GM06990 (cell line): ENCODE results near the gene KIF5A.

ENCODE experiments used
- DNase-seq: peaks from one replicate; pipeline ENCODE4 v3.0.0-alpha.2; 2011; ENCODE audit not compliant: insufficient read length; ENCODE audit errors: extremely low read depth
- H3K27me3 ChIP-seq: replicated peaks from 2 replicates; pipeline ENCODE4 v1.6.0; 2011; ENCODE audit warnings: low read length; ENCODE audit not compliant: control insufficient read depth, insufficient read depth
- H3K36me3 ChIP-seq: 2 replicates; pipeline ENCODE4 v1.5.1; 2011; ENCODE audit warnings: low read length; ENCODE audit not compliant: control insufficient read depth, insufficient read depth
- H3K4me3 ChIP-seq: replicated peaks from 2 replicates; pipeline ENCODE4 v1.5.1; 2011; ENCODE audit warnings: low read depth, mild to moderate bottlenecking, control low read depth, low read length
- TF ChIP-seq, protein P1 (sequence below): IDR thresholded peaks from 2 replicates; pipeline ENCODE4 v1.5.1; 2011; ENCODE audit warnings: low read length, control low read depth, mild to moderate bottlenecking, inconsistent platforms; ENCODE audit not compliant: insufficient read depth, poor library complexity, severe bottlenecking

Gene KIF5A

DNA sequence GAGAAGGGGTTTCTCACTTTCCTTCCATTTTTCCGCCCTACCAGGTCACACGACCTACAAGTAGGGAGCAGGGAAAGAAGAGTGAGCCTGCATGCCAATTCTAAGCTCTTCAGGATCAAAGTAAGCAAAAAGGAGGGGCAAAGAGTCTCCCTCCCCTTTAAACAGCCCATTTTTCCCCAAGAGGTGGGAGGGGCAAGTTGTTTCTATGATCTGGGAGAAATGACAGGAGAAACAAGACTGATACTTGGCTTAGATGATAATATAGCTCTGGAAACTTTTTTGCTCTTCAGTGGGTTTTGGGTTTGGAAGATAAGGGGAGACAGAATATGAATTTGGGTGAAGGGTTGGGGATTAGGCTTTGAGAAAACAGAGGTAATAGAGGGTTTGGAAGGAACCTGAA, 56.6 kb downstream of the KIF5A start:
- H3K4me3 ChIP-seq: no peak overlapping the region
- no peak for DNase-seq
- TF ChIP-seq, protein P1, sequence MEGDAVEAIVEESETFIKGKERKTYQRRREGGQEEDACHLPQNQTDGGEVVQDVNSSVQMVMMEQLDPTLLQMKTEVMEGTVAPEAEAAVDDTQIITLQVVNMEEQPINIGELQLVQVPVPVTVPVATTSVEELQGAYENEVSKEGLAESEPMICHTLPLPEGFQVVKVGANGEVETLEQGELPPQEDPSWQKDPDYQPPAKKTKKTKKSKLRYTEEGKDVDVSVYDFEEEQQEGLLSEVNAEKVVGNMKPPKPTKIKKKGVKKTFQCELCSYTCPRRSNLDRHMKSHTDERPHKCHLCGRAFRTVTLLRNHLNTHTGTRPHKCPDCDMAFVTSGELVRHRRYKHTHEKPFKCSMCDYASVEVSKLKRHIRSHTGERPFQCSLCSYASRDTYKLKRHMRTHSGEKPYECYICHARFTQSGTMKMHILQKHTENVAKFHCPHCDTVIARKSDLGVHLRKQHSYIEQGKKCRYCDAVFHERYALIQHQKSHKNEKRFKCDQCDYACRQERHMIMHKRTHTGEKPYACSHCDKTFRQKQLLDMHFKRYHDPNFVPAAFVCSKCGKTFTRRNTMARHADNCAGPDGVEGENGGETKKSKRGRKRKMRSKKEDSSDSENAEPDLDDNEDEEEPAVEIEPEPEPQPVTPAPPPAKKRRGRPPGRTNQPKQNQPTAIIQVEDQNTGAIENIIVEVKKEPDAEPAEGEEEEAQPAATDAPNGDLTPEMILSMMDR: no peak
- peaks cover 7% of the 10 kb centered on the region for H3K36me3 ChIP-seq
- no peaks in the 10 kb centered on the region for H3K27me3 ChIP-seq

DNA sequence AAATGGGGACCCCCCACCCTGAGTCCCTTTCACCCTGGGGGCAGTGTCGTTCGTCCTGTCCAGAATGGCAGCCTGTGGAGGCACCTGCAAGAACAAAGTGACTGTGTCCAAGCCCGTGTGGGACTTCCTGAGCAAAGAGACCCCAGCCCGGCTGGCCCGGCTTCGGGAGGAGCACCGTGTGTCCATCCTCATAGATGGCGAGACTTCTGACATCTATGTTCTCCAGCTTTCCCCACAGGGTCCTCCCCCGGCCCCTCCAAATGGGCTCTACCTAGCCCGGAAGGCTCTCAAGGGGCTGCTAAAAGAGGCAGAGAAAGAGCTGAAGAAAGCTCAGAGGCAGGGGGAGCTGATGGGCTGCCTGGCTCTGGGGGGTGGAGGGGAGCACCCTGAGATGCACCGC, 57.0 kb downstream of the KIF5A start:
- peaks cover 6% of the 10 kb centered on the region for H3K36me3 ChIP-seq
- TF ChIP-seq, protein P1: no peak
- DNase-seq: no peak
- no peaks in the 10 kb centered on the region for H3K27me3 ChIP-seq
- no peak overlapping the region for H3K4me3 ChIP-seq

DNA sequence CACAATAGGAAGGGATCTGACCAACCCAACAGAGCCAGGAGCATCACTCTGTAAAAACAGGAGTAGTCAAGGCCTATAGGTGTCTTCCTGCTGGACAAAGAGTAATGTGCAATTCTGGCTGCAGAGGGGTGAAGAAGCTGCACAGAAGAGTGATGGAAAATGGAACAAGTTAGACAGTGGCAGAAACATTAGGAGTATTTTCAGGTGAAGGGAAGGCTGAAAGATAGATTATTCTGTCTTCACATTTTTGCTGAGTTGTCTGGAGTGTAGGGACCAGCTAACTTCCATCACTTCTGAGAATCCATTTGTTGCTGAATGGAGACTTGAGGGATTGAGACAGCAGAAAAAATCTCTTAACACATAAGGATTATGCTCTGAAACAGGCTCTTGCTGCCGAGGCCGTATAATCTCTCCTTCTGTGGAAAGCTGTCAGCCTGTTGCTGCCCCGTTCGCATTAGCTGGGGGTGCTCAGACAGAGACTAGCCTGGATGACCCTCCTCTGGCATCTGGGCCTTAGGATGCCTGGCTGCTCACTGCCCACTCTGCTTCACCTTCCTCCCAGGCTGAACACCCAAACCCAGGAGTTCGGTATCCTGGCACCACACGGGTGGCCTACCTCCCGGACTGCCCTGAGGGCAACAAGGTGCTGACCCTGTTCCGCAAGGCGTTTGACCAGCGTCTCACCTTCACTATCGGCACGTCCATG, 58.3 kb downstream of the KIF5A start:
- Histone ChIP-seq H3K36me3 (peaks cover 4% of the 10 kb centered on the region), H3K27me3 (no peaks in the 10 kb centered on the region), H3K4me3 (no peak overlapping the region)
- TF ChIP-seq, protein P1: no peak
- DNase-seq: no peak

DNA sequence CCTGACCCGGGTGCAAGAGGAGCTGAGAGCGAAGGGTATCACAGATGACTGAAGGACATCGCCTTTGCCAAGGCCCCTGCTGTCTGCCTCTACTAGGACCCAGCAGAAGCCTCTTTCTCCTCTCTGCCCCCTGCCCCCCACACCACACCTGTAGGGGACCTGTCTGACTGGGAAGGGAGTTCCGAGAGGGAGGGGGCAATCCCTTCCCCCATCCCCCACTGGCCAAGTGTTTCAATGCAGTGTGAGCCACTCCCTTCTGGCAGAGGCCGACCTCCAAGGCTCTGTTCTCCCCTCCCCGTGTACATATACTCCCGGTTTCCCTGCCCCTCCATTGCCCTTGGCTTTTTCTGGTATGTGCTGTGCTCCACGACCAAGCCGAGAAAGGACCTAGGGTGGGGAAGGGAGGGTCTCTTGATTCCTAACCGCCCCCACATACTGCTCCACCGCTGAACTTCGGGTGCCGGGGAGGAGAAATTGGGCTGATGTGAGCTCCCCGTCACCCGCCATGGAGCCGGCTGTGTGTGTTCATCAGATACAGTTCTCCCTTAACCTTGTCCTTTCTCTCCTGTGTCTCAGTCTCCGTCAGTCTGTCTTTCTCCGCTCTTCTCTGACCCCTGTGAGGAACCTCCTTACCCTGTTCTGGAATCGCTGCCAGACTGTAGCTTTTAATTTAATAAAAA, 59.4 kb downstream of the KIF5A start:
- TF ChIP-seq, protein P1: no peak
- H3K27me3 ChIP-seq: no peaks in the 10 kb centered on the region
- peaks cover 4% of the 10 kb centered on the region for H3K36me3 ChIP-seq
- no peak overlapping the region for H3K4me3 ChIP-seq
- DNase-seq: no peak

DNA sequence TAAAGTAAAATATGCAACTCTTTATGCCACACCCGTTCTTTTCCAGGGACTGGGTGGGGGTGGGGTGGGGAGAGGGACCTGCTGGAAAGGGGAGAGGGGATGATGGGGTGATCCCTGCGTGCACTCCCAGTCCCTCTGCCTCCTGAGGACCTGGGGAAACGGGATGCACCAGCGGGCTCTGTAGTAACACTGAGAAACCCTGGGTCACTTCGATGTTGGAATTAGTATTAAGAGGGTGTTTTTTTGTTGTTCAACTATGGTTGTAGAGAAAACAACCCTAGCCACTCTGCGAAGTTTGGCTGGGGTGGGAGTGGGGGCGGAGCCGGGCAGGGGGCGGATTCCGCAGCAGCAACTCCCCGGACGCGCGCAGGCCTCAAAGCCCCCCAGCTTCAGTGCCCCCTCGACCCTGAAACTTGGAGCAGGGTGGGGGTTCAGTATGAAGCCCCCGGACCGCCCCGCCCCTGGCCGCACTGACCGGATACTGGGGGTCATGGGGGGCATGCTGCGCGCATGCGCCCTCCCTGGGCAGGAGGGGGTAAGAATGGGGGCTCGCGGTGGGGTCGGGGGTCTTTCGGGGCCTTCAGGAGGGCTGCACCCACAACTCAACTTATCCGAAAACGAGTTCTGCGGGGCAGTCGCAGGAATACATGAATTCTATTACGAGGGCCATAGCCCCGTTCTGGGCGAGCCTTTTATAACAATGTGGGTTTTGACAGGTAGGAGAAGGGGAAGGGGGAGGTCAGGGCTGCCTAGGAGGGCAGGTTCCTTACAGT, 60.1 kb downstream of the KIF5A start:
- Histone ChIP-seq H3K36me3 (peaks cover 4% of the 10 kb centered on the region), H3K27me3 (no peaks in the 10 kb centered on the region), H3K4me3 (no peak overlapping the region)
- no peak for DNase-seq
- TF ChIP-seq, protein P1: no peak
